Breast epithelium (tissue), 3 donors: ENCODE measurements around the gene MRPL33.

Experiments
- POLR2A ChIP-seq: fragments of 450-650 bp; IDR thresholded peaks from one replicate; pipeline ENCODE4 v1.6.1; 2016; ENCODE audit warnings: antibody characterized with exemption, mild to moderate bottlenecking, moderate library complexity
- POLR2AphosphoS5 ChIP-seq, 3 donors: sonication (generic); formaldehyde crosslinking; IDR thresholded peaks; one replicate each; pipeline ENCODE4 v1.6.1; 2017; ENCODE audit warnings: antibody characterized with exemption in 3 of 3
- TF ChIP-seq, protein P1 (sequence below), 3 donors: fragments of 450-650 bp; IDR thresholded peaks; one replicate each; pipeline ENCODE4 v1.5.1; 2016 to 2017; ENCODE audit warnings: antibody characterized with exemption in 3 of 3, mild to moderate bottlenecking in 3 of 3, moderate library complexity in 3 of 3

DNA sequence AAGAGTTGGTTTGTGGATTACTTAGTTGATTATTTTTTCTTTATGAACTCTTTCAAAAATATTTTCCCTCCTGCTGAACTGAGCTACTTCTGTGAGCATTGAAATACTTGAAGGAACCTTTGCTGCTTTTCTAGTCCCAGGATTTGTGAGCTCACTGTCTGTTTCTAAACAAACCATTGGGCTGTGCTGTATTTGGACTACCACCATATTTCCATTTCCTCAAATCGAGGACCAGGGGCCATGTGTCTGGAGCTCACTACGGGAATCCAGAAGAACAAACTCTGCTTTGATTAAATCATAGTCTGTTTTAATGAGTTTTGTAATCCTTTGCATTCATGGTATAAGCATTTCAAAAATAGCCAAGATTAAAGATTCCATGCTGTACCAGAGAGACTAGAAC is 1.3 kb downstream of the MRPL33 start:
- TF ChIP-seq POLR2A: no peak
- TF ChIP-seq, protein P1, sequence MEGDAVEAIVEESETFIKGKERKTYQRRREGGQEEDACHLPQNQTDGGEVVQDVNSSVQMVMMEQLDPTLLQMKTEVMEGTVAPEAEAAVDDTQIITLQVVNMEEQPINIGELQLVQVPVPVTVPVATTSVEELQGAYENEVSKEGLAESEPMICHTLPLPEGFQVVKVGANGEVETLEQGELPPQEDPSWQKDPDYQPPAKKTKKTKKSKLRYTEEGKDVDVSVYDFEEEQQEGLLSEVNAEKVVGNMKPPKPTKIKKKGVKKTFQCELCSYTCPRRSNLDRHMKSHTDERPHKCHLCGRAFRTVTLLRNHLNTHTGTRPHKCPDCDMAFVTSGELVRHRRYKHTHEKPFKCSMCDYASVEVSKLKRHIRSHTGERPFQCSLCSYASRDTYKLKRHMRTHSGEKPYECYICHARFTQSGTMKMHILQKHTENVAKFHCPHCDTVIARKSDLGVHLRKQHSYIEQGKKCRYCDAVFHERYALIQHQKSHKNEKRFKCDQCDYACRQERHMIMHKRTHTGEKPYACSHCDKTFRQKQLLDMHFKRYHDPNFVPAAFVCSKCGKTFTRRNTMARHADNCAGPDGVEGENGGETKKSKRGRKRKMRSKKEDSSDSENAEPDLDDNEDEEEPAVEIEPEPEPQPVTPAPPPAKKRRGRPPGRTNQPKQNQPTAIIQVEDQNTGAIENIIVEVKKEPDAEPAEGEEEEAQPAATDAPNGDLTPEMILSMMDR (IDR thresholded peaks at IDR 0.05): no peak
- no peak for TF ChIP-seq POLR2AphosphoS5 (IDR thresholded peaks at IDR 0.05)
